NCI-H2171 treated with DMSO at 0.1 percent for 48 hours (cell line): ENCODE measurements around the gene UCN3.
A peak's percentile ranks its signal among the peaks of the same experiment; 100 is the strongest.
"Not testable (repeated sequence)": the region's sequence is repeated elsewhere in the genome, so short reads cannot be mapped to it uniquely, and the experiment has no call there.

Experiments used
- DNase-seq: peaks from one replicate; lab custom pipeline; 2025; lab: John Stamatoyannopoulos, UW

The UCN3 gene

GRCh38 chr10:5369362-5370158 is 4.8 kb downstream of the UCN3 start:
- DNase-seq: no peak

- no peak for DNase-seq
Observed at GRCh38 chr10:5370493-5371352, 6.0 kb downstream of the UCN3 start.

GRCh38 chr10:5373307-5373706 is 8.5 kb downstream of the UCN3 start:
- DNase-seq: no peak

- DNase-seq: no peak
Observed at GRCh38 chr10:5373891-5374611, 9.3 kb downstream of the UCN3 start.

- DNase-seq: no peak
Observed at GRCh38 chr10:5376450-5376849, 11.7 kb downstream of the UCN3 start.

GRCh38 chr10:5379202-5379601 is 14.4 kb downstream of the UCN3 start:
- DNase-seq: not testable (repeated sequence)

GRCh38 chr10:5380395-5380794 is 15.6 kb downstream of the UCN3 start:
- not testable (repeated sequence) for DNase-seq

- DNase-seq: no peak
Observed at GRCh38 chr10:5381187-5381586, 16.4 kb downstream of the UCN3 start.

GRCh38 chr10:5385224-5385623 is 20.5 kb downstream of the UCN3 start:
- no peak for DNase-seq

GRCh38 chr10:5387169-5387568 is 22.4 kb downstream of the UCN3 start:
- no peak for DNase-seq

- DNase-seq: no peak
Observed at GRCh38 chr10:5390607-5391205, 25.9 kb downstream of the UCN3 start.

GRCh38 chr10:5391790-5392189 is 27.0 kb downstream of the UCN3 start:
- no peak for DNase-seq

GRCh38 chr10:5393529-5393928 is 28.8 kb downstream of the UCN3 start:
- DNase-seq: no peak

- no peak for DNase-seq
Observed at GRCh38 chr10:5395168-5395567, 30.4 kb downstream of the UCN3 start.

- DNase-seq: no peak
Observed at GRCh38 chr10:5396556-5397300, 32.0 kb downstream of the UCN3 start.

GRCh38 chr10:5399332-5399731 is 34.6 kb downstream of the UCN3 start:
- DNase-seq: no peak

- peak; percentile 72 for DNase-seq
Observed at GRCh38 chr10:5400468-5401240, 35.9 kb downstream of the UCN3 start.

- no peak for DNase-seq
Observed at GRCh38 chr10:5402798-5403197, 38.0 kb downstream of the UCN3 start.

- DNase-seq: no peak
Observed at GRCh38 chr10:5404208-5405041, 39.7 kb downstream of the UCN3 start, which contains the start of gene TUBAL3. TUBAL3 (minus strand) TSS chr10:5404828; CDS start chr10:5404792, 36 bp downstream.

GRCh38 chr10:5406918-5407317 is 42.2 kb downstream of the UCN3 start:
- DNase-seq: no peak
